Measurements from ENCODE around the gene CDH23.

- TF ChIP-seq SUZ12 (IDR thresholded peaks at IDR 0.05; ENCODE audit: extremely low read depth, insufficient read depth, insufficient read length) (no peak), ZNF274 (IDR thresholded peaks at IDR 0.05; ENCODE audit: low read depth, low read length) (no peak)
Observed at GRCh38 chr10:71761105-71761511, 364.4 kb downstream of the CDH23 start.

Measured in NT2/D1 (cell line).